ENCODE measurements around the gene CST9L. TPM values are rescaled to one million over a fixed set of nuclear protein-coding genes. Genes with fewer than 3 reads are reported as not detected.
A peak's percentile ranks its signal among the peaks of the same experiment; 100 is the strongest.

The CST9L gene
- total RNA-seq, 4 donors from 2014 or later, result not detected

DNA sequence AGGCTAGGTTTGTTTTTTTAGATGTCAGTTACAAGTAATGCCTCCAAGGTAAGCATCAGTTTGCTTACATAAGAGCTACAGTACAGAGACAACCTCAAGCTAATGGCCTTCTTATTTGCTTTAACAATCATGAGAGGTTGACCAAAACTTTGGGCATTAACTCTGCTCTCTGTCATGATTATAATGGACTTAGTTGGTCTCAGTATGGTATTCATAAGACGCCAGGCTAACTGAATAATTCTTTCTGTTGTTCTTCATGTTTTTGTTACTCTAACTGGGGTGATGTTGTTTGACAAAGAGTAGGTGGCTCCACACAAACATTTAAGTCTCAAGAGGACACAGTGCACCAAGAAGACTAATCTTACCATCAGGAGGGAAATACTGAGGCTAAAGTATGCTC is 27.7 kb upstream of the CST9L start:
- intact Hi-C loops (cut with DNase I; ENCODE audit: low total_unique reads), result no loop called here
- H3K4me3 ChIP-seq (ENCODE audit: low read depth, poor library complexity, severe bottlenecking), result no peak overlapping the region
- 82% methylated on average over 1 of the region's 1 CpG for WGBS, 2 donors
- no peak for TF ChIP-seq POLR2A (IDR thresholded peaks at IDR 0.05)
- no peak for TF ChIP-seq CTCF (IDR thresholded peaks at IDR 0.05)
- DNase-seq (ENCODE audit: low spot score in 2 of 2), result no peak

DNA sequence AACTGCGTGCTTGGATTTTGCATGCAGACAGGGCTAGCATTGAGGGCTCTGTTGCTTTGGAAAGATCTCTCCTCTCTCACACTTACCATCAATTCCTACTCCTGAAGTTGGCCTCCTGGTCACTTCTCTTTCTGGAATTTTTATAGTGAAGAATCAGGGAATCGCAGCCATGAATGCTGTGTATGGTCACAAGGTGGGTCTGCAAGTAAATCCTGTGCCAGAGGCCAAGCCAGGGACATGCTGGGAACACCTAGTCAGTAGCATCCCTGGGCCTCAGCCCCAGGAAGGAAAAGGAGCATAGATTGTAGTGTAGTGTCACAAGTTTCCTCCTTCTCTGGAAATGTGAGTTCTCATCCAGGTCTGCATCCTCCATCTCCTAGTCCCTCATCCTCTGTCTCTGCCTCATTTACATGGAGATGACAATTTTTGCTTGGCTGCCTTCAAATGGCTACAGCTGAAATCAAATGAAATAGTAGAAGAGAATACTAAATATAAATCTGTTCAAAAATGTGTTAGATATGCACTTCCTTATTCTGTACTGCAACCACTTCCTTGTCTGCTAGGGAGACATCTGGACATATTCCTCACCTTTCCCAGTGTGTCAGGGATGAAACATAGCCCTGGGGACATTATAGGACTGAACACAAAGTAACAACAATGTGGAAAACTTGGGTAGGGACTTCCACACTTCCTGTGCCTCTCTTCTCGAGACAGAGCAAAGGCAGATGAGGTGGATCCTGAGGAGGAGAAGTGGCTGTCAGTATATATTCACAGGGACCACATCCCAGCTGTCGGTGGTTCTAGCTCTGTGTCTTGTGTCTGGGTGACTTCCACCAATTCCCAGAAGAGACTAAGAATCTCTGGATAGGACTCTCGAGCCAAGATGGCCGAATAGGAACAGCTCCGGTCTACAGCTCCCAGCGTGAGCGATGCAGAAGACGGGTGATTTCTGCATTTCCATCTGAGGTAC is 20.4 kb upstream of the CST9L start:
- intact Hi-C loops (cut with DNase I; ENCODE audit: low total_unique reads), result no loop called here
- peak in 1 of 2 donors; percentile 61 for DNase-seq (ENCODE audit: low spot score in 2 of 2)
- 87 to 88% methylated on average over 10 of the region's 10 CpGs for WGBS, 2 donors
- TF ChIP-seq CTCF (IDR thresholded peaks at IDR 0.05) (no peak), POLR2A (IDR thresholded peaks at IDR 0.05) (no peak)
- H3K4me3 ChIP-seq (ENCODE audit: low read depth, poor library complexity, severe bottlenecking), result no peak overlapping the region

- WGBS, 2 donors, result 81 to 87% methylated on average over 7 of the region's 7 CpGs
- no peak overlapping the region for H3K4me3 ChIP-seq (ENCODE audit: low read depth, poor library complexity, severe bottlenecking)
- DNase-seq (ENCODE audit: low spot score in 2 of 2), result peak in 1 of 2 donors; percentile 21
- no peak for TF ChIP-seq CTCF (IDR thresholded peaks at IDR 0.05)
- no peak for TF ChIP-seq POLR2A (IDR thresholded peaks at IDR 0.05)
- intact Hi-C loops (cut with DNase I; ENCODE audit: low total_unique reads), result no loop called here
These were observed 19.3 kb upstream of the CST9L start for GRCh38 chr20:23587631-23588030.

GRCh38 chr20:23586735-23587525 is 18.6 kb upstream of the CST9L start:
- no peak overlapping the region for H3K4me3 ChIP-seq (ENCODE audit: low read depth, poor library complexity, severe bottlenecking)
- intact Hi-C loops (cut with DNase I; ENCODE audit: low total_unique reads), result no loop called here
- peak in 1 of 2 donors; percentile 78 for DNase-seq (ENCODE audit: low spot score in 2 of 2)
- no peak for TF ChIP-seq POLR2A (IDR thresholded peaks at IDR 0.05)
- no peak for TF ChIP-seq CTCF (IDR thresholded peaks at IDR 0.05)
- WGBS, 2 donors, result 56 to 69% methylated on average over 13 of the region's 13 CpGs

- no peak overlapping the region for H3K4me3 ChIP-seq (ENCODE audit: low read depth, poor library complexity, severe bottlenecking)
- peak in 1 of 2 donors; percentile 50 for DNase-seq (ENCODE audit: low spot score in 2 of 2)
- 64 to 83% methylated on average over 4 to 5 of the region's 5 CpGs for WGBS, 2 donors
- intact Hi-C loops (cut with DNase I; ENCODE audit: low total_unique reads), result no loop called here
- no peak for TF ChIP-seq POLR2A (IDR thresholded peaks at IDR 0.05)
- TF ChIP-seq CTCF (IDR thresholded peaks at IDR 0.05), result no peak
These were observed 17.8 kb upstream of the CST9L start for GRCh38 chr20:23585808-23586734.

Data from lower leg skin (tissue), 4 donors.